OCI-LY3 (cell line): ENCODE data around the gene TRPC4AP.

Experiments used
- EZH2phosphoT487 ChIP-seq: fragments of 200-600 bp; shearing (Covaris generic); IDR thresholded peaks from 2 replicates; pipeline ENCODE4 v1.6.1; 2018; ENCODE audit warnings: antibody characterized with exemption, mixed run types, low read depth
- TF ChIP-seq, protein P1 (sequence below): fragments of 200-600, 300-600 bp; sonication (generic); IDR thresholded peaks from 2 replicates; pipeline ENCODE4 v1.5.1; 2014; ENCODE audit warnings: antibody characterized with exemption, low read length, low read depth

DNA sequence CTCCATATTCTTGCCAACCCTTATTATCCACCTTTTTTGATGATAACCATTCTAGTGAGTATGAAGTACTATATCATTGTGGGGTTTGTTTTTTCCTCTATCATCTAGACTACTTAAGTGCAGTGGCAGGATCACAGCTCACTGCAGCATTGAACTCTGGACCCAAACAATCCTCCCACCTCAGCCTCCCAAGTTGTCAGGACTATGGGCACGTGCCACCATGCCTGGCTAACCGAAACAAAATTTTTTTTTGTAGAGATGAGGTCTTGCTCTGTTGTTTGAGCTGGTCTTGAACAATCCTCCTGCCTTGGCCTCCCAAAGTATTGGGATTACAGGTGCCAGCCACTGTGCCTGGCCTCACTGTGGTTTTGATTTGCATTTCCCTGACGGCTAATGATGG is 67.5 kb downstream of the TRPC4AP start:
- TF ChIP-seq, protein P1, sequence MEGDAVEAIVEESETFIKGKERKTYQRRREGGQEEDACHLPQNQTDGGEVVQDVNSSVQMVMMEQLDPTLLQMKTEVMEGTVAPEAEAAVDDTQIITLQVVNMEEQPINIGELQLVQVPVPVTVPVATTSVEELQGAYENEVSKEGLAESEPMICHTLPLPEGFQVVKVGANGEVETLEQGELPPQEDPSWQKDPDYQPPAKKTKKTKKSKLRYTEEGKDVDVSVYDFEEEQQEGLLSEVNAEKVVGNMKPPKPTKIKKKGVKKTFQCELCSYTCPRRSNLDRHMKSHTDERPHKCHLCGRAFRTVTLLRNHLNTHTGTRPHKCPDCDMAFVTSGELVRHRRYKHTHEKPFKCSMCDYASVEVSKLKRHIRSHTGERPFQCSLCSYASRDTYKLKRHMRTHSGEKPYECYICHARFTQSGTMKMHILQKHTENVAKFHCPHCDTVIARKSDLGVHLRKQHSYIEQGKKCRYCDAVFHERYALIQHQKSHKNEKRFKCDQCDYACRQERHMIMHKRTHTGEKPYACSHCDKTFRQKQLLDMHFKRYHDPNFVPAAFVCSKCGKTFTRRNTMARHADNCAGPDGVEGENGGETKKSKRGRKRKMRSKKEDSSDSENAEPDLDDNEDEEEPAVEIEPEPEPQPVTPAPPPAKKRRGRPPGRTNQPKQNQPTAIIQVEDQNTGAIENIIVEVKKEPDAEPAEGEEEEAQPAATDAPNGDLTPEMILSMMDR: no peak
- TF ChIP-seq EZH2phosphoT487: no peak
